Right kidney (tissue), 1 donor: ENCODE data around the gene CUL4A.

Experiments
- DNase-seq: peaks from one replicate; pipeline ENCODE4 v3.0.0-alpha.2; 2016

CUL4A gene

GRCh38 chr13:113178896-113179167 is 30.6 kb upstream of the CUL4A start:
- no peak for DNase-seq

- no peak for DNase-seq
Observed at GRCh38 chr13:113179374-113180230, 29.8 kb upstream of the CUL4A start.

- no peak for DNase-seq
Observed at GRCh38 chr13:113182046-113182445, 27.4 kb upstream of the CUL4A start.

- no peak for DNase-seq
Observed at GRCh38 chr13:113183450-113184129, 25.8 kb upstream of the CUL4A start.

- DNase-seq, result no peak
Observed at GRCh38 chr13:113184568-113185440, 24.6 kb upstream of the CUL4A start.

- no peak for DNase-seq
Observed at GRCh38 chr13:113186061-113186900, 23.1 kb upstream of the CUL4A start.

- DNase-seq, result no peak
Observed at GRCh38 chr13:113187263-113187669, 22.1 kb upstream of the CUL4A start.

GRCh38 chr13:113187883-113188665 is 21.3 kb upstream of the CUL4A start:
- no peak for DNase-seq

GRCh38 chr13:113190181-113190580 is 19.2 kb upstream of the CUL4A start:
- no peak for DNase-seq

- no peak for DNase-seq
Observed at GRCh38 chr13:113192279-113192678, 17.1 kb upstream of the CUL4A start.

GRCh38 chr13:113192902-113193301 is 16.5 kb upstream of the CUL4A start:
- DNase-seq, result no peak

- DNase-seq, result no peak
Observed at GRCh38 chr13:113195360-113195759, 14.1 kb upstream of the CUL4A start.

GRCh38 chr13:113196970-113197737 is 12.3 kb upstream of the CUL4A start:
- DNase-seq, result no peak

- DNase-seq, result no peak
Observed at GRCh38 chr13:113201815-113202214, 7.6 kb upstream of the CUL4A start.

- no peak for DNase-seq
Observed at GRCh38 chr13:113202912-113203311, 6.5 kb upstream of the CUL4A start.

GRCh38 chr13:113203507-113204377 is 5.7 kb upstream of the CUL4A start:
- DNase-seq, result no peak

- no peak for DNase-seq
Observed at GRCh38 chr13:113204378-113204734, 5.1 kb upstream of the CUL4A start.

- no peak for DNase-seq
Observed at GRCh38 chr13:113205428-113205931, 3.9 kb upstream of the CUL4A start.

- DNase-seq, result no peak
Observed at GRCh38 chr13:113207460-113207859, 2.0 kb upstream of the CUL4A start.
